Measurements from ENCODE around the gene CEP104. TPM values are rescaled to one million over a fixed set of nuclear protein-coding genes. Genes with fewer than 3 reads are reported as not detected.
"Not testable (repeated sequence)": the region's sequence is repeated elsewhere in the genome, so short reads cannot be mapped to it uniquely, and the experiment has no call there.

CEP104 gene
- total and polyA plus RNA-seq, 4 experiments from 2014 or later, result 10.3 to 64.4 (median 47.4) TPM

DNA sequence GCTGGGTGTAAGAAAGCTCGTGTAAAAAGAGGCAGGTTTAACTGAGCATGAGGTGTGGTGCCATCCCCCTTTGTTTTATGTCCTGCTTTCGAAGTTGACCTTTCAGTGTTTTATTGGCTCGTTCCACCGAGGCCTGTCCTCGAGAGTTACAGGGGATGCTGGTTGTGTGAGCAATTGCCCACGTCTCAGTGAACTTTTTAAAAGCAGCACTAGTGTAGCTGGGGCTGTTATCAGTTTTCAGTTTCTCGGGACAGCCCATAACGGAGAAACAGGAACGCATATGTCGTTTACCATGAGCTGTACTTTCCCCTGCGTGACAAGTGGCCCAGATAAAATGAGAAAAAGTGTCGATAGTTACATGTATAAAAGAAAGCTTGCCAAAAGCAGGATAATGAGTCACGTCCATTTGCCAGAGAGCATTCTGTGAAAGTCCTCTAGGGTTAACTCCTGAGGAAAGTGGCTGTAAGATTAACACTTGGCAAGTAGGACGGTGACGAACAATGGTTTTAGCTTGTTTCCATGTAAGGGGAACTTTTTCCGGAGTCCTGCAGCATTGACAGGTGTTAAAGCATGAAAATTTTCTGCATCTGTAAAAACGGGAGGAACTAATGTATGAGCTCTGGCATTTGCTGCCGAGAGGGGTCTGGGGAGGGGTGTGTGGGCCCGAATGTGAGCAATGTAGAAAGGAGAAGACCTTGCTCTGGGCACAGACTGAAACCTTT is 52.9 kb downstream of the CEP104 start:
- POLR2A ChIA-PET (ENCODE audit: partially characterized antibody), result no interaction called here
- H3K36me3 Mint-ChIP-seq, result no peaks in the 10 kb centered on the region
- H3K4me1 Mint-ChIP-seq, result peaks cover 3 to 6% (median 4%) of the 10 kb centered on the region in 4 donors
- Histone ChIP-seq H3K36me3 (ENCODE audit: insufficient read depth, low read length) (no peaks in the 10 kb centered on the region), H3K4me3 (ENCODE audit: low read length in 2 of 2) (no peak overlapping the region), H3K27ac (ENCODE audit: low read depth, low read length) (no peak overlapping the region), H3K27me3 (ENCODE audit: insufficient read depth, low read length) (no peaks in the 10 kb centered on the region), H3K9me3 (ENCODE audit: control insufficient read depth in 1 of 2, low read length in 2 of 2) (no peaks in the 10 kb centered on the region), H3K4me1 (ENCODE audit: insufficient read depth, low read length) (no peaks in the 10 kb centered on the region)
- intact Hi-C loops (cut with micrococcal nuclease), result no loop called here
- CTCF ChIA-PET (ENCODE audit: partially characterized antibody), result interaction anchor here (1.5 kb wide), 1 partner anchor 28 kb away, joined by 3 read pairs; no protein-coding TSS in a partner anchor
- H3K27ac Mint-ChIP-seq, result no peak overlapping the region
- H3K4me3 Mint-ChIP-seq, result peak overlapping the region in 1 of 8 donors; percentile 29
- peaks cover 0 to 5% (median 0%) of the 10 kb centered on the region in 8 donors for H3K9me3 Mint-ChIP-seq
- H3K27me3 Mint-ChIP-seq, result peaks cover 9 to 19% of the 10 kb centered on the region in 2 donors
- no peak for DNase-seq

DNA sequence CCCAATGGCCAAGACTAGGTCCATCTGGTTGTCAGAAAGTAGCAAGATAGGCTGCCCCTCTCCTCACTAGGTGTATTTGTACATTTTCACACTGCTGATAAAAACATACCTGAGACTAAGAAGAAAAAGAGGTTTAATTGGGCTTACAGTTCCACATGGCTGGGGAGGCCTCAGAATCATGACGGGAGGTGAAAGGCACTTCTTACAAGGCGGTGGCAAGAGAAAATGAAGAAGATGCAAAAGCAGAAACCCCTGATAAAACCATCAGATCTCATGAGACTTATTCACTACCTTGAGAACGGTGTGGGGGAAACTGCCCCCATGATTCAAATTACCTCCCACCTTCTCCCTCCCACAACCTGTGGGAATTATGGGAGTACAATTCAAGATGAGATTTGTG is 56.2 kb downstream of the CEP104 start:
- H3K36me3 Mint-ChIP-seq; POLR2A ChIA-PET (ENCODE audit: partially characterized antibody); DNase-seq; H3K27me3 ChIP-seq (ENCODE audit: insufficient read depth, low read length); H3K9me3 ChIP-seq (ENCODE audit: control insufficient read depth in 1 of 2, low read length in 2 of 2); H3K4me1 ChIP-seq (ENCODE audit: insufficient read depth, low read length); H3K9me3 Mint-ChIP-seq; intact Hi-C loops (cut with micrococcal nuclease); H3K36me3 ChIP-seq (ENCODE audit: insufficient read depth, low read length); H3K27ac ChIP-seq (ENCODE audit: low read depth, low read length); H3K4me3 Mint-ChIP-seq; H3K4me3 ChIP-seq (ENCODE audit: low read length in 2 of 2): not testable (repeated sequence)
- Mint-ChIP-seq H3K27ac (peak overlapping the region in 2 of 7 donors; percentile 54 to 59), H3K4me1 (peaks cover 12 to 17% (median 15%) of the 10 kb centered on the region in 4 donors), H3K27me3 (peaks cover 7 to 22% of the 10 kb centered on the region in 2 donors)
- CTCF ChIA-PET (ENCODE audit: partially characterized antibody), result interaction anchor here (1.0 to 1.4 kb wide), 3 partner anchors 25 to 68 kb away, joined by 3 read pairs; no protein-coding TSS in a partner anchor

DNA sequence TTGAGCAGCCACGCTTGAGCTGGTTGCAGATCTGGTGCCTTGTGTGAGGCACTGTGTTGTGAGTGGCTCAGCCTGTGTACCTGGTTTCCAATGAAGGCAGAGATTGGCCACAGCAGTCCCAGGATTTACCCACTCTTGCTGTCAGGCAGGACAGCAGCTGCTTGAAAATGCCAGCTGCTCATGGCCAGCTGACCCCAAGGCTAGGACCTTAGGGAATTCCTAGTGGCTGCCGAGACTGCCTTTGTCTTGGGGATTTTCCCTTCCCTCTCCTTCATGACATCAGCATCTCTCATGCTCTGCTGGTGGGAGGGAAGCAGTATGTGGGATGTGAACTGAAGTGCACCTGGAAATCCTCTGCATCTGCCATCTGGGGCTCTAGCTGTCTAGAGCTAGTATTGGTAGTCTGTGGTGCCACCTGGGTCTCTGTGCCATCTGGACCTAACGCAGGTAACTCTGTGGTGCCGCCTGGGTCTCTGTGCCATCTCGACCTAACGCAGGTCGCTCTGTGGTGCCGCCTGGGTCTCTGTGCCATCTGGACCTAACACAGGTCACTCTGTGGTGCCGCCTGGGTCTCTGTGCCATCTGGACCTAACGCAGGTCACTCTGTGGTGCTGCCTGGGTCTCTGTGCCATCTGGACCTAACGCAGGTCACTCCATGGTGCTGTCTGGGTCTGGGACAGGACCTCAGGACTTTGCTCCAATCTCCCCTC is 56.9 kb downstream of the CEP104 start:
- no peak overlapping the region for H3K4me3 ChIP-seq (ENCODE audit: low read length in 2 of 2)
- ChIA-PET CTCF (ENCODE audit: partially characterized antibody) (interaction anchor here (1.0 kb wide), 1 partner anchor 24 kb away, joined by 3 read pairs; no protein-coding TSS in a partner anchor), POLR2A (ENCODE audit: partially characterized antibody) (no interaction called here)
- intact Hi-C loops (cut with micrococcal nuclease), result no loop called here
- H3K9me3 ChIP-seq (ENCODE audit: control insufficient read depth in 1 of 2, low read length in 2 of 2), result no peaks in the 10 kb centered on the region
- Mint-ChIP-seq H3K4me3 (peak overlapping the region in 1 of 8 donors; percentile 25), H3K27me3 (peaks cover 7 to 18% of the 10 kb centered on the region in 2 donors), H3K4me1 (peaks cover 15 to 22% (median 19%) of the 10 kb centered on the region in 4 donors), H3K36me3 (peaks cover 0 to 8% of the 10 kb centered on the region in 2 donors), H3K27ac (peak overlapping the region in 1 of 7 donors; percentile 66), H3K9me3 (peaks cover 0 to 5% (median 0%) of the 10 kb centered on the region in 8 donors)
- H3K4me1 ChIP-seq (ENCODE audit: insufficient read depth, low read length), result peaks cover 14% of the 10 kb centered on the region
- H3K27ac ChIP-seq (ENCODE audit: low read depth, low read length), result no peak overlapping the region
- no peak for DNase-seq
- H3K27me3 ChIP-seq (ENCODE audit: insufficient read depth, low read length), result no peaks in the 10 kb centered on the region
- no peaks in the 10 kb centered on the region for H3K36me3 ChIP-seq (ENCODE audit: insufficient read depth, low read length)

DNA sequence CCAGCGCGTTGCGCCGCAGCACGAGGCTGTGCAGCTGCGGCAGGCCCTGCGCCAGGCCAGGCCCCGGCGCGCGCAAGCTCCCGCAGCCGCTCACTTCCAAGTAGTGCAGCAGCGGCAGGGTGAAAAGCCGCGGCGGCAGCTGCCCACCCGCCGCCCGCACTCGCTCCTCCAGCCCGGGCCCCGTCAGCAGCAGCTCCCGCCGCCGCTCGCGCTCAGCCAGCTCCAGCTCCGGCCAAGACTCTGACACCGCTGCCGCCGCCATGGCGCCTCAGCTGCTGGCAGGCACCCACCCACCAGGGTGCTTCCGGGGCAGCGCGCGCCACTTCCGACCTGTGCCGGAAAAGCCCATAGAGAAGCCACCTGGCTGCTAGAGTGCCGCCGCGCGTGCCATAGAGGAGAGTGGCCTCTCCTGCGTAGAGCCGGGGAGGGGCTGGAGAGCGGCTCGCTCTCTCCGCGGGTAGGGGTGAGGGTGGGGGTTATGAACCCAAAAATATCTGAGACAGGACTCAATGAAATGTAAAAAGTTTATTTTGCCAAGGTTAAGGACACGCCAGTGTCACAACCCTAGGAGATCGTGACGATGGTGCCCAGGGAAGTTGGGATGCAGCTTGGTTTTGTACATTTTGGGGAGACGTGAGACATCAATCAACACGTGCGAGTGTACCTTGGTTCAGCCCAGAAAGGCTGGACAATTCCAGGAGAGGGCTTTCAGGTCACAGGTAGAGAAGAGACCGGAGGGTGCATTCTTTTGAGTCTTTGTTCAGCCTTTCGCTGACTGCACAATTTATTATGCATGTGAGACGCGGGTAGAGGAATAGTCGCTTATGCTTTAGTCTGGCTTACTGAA is 60.6 kb downstream of the CEP104 start, which contains the start of gene LRRC47:
TSS of gene LRRC47 (minus strand) at position 284 of the 847 bp plus-strand sequence. CDS start at position 262, 22 bp downstream.
- Mint-ChIP-seq H3K27ac (peak within 1 kb of the TSS; percentile 80 to 98 (median 96)), H3K9me3 (peaks cover 0 to 5% (median 0%) of the 10 kb centered on the region in 8 donors), H3K4me1 (peaks cover 23 to 57% (median 34%) of the 10 kb centered on the region in 4 donors), H3K4me3 (peak within 1 kb of the TSS; percentile 93 to 99 (median 94)), H3K36me3 (peaks cover 0 to 20% of the 10 kb centered on the region in 2 donors), H3K27me3 (peaks cover 0 to 9% of the 10 kb centered on the region in 2 donors)
- ChIA-PET CTCF (ENCODE audit: partially characterized antibody) (interaction anchor here (1.0 to 1.5 kb wide), 2 partner anchors 9 to 11 kb away, joined by 3 to 4 read pairs; no protein-coding TSS in a partner anchor), POLR2A (ENCODE audit: partially characterized antibody) (interaction anchor here (0.7 to 2.0 kb wide), 11 partner anchors 9 to 172 kb away, joined by 3 to 18 read pairs (median 3); partner anchors contain the start of genes C1orf174, CEP104, DFFB and TPRG1L)
- peak; percentile 94 to 95 (median 94) for DNase-seq
- H3K36me3 ChIP-seq (ENCODE audit: insufficient read depth, low read length), result no peaks in the 10 kb centered on the region
- peak within 1 kb of the TSS; percentile 62 to 65 for H3K4me3 ChIP-seq (ENCODE audit: low read length in 2 of 2)
- H3K27me3 ChIP-seq (ENCODE audit: insufficient read depth, low read length), result no peaks in the 10 kb centered on the region
- peaks cover 41% of the 10 kb centered on the region for H3K4me1 ChIP-seq (ENCODE audit: insufficient read depth, low read length)
- peak within 1 kb of the TSS; percentile 59 for H3K27ac ChIP-seq (ENCODE audit: low read depth, low read length)
- H3K9me3 ChIP-seq (ENCODE audit: control insufficient read depth in 1 of 2, low read length in 2 of 2), result no peaks in the 10 kb centered on the region
- intact Hi-C loops (cut with micrococcal nuclease), result loop anchor here (1.0 kb wide), 4 partner anchors 49 to 146 kb away; partner anchors contain the start of genes C1orf174, CEP104, DFFB and WRAP73

DNA sequence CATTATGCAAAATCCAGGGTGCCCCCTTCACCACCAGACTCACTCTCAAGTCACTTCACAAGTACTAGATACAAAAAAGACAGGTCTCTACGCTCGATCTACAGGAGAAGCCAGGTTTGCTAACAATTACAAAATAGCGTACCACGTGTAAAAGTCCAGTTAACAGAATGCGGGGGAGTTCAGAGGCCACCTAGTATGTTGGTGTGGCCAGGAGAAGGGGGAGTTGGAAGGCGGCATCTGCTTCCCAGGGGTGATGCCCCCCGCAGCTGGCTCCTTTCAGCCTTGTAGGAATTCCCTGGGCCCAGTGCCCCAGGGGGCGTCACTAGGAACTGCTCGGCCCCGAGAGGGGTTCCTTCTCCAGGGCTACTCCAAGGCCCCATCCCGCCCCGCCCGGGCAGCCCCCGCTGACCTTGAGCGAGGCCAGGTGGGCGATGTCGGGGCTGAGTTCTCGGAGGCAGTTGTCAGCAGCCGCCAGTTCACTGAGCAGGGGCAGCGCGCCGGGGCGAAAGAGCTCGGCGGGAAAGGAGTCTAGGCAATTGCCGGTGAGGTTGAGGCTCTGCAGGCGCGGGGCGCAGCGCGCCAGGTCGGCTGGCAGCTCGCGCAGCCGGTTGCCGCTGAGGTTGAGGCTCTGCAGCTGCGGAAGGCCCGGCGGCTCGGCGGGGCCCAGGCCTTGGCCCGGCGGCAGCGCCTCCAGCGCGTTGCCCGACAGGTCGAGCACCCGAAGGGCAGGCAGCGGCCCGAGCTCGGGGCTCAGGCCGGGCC is 61.4 kb downstream of the CEP104 start:
- Mint-ChIP-seq H3K27ac (peak overlapping the region; percentile 25 to 81 (median 59)), H3K4me1 (peaks cover 20 to 55% (median 30%) of the 10 kb centered on the region in 4 donors), H3K4me3 (peak overlapping the region; percentile 80 to 91 (median 88)), H3K36me3 (peaks cover 0 to 20% of the 10 kb centered on the region in 2 donors), H3K9me3 (peaks cover 0 to 5% (median 0%) of the 10 kb centered on the region in 8 donors), H3K27me3 (peaks cover 0 to 6% of the 10 kb centered on the region in 2 donors)
- Histone ChIP-seq H3K27me3 (ENCODE audit: insufficient read depth, low read length) (no peaks in the 10 kb centered on the region), H3K9me3 (ENCODE audit: control insufficient read depth in 1 of 2, low read length in 2 of 2) (no peaks in the 10 kb centered on the region), H3K27ac (ENCODE audit: low read depth, low read length) (peak overlapping the region; percentile 59), H3K4me3 (ENCODE audit: low read length in 2 of 2) (peak overlapping the region; percentile 2 to 65), H3K36me3 (ENCODE audit: insufficient read depth, low read length) (no peaks in the 10 kb centered on the region), H3K4me1 (ENCODE audit: insufficient read depth, low read length) (peaks cover 41% of the 10 kb centered on the region)
- intact Hi-C loops (cut with micrococcal nuclease), result loop anchor here (1.0 kb wide), 4 partner anchors 48 to 145 kb away; partner anchors contain the start of genes C1orf174, CEP104, DFFB and WRAP73
- DNase-seq, result peak in 1 of 5 donors; percentile 14
- ChIA-PET CTCF (ENCODE audit: partially characterized antibody) (interaction anchor here (1.0 kb wide), 1 partner anchor 8 kb away, joined by 3 read pairs; no protein-coding TSS in a partner anchor), POLR2A (ENCODE audit: partially characterized antibody) (interaction anchor here (0.7 to 2.0 kb wide), 9 partner anchors 8 to 171 kb away, joined by 3 to 18 read pairs (median 4); partner anchors contain the start of genes C1orf174, CEP104, DFFB and TPRG1L)

DNA sequence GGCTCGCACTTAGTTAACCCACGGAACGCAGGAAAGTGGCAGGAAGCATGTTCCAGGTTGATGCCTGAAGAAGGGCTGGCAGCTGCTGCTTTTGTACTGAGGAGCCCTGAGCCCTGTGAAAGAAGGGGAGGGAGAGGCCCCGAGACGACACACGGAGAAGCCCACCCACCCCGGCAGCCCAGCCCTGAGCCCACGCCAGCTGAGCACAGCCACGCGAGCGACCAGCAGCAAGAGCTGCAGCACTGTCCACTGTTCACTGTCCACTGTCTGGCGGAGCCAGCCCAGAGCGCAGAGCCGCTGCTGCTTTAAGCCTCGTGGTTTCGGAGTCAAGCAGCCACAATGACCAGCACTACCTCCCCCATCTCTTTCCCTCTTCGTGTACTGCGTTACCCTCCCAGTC is 66.1 kb downstream of the CEP104 start:
- H3K27ac Mint-ChIP-seq, result no peak overlapping the region
- H3K27me3 ChIP-seq (ENCODE audit: insufficient read depth, low read length), result no peaks in the 10 kb centered on the region
- H3K4me3 Mint-ChIP-seq, result no peak overlapping the region
- ChIA-PET POLR2A (ENCODE audit: partially characterized antibody) (no interaction called here), CTCF (ENCODE audit: partially characterized antibody) (no interaction called here)
- peaks cover 3 to 30% of the 10 kb centered on the region in 2 donors for H3K36me3 Mint-ChIP-seq
- H3K4me1 ChIP-seq (ENCODE audit: insufficient read depth, low read length), result peaks cover 55% of the 10 kb centered on the region
- H3K27me3 Mint-ChIP-seq, result no peaks in the 10 kb centered on the region
- H3K4me3 ChIP-seq (ENCODE audit: low read length in 2 of 2), result no peak overlapping the region
- peaks cover 0 to 2% (median 0%) of the 10 kb centered on the region in 8 donors for H3K9me3 Mint-ChIP-seq
- DNase-seq, result no peak
- H3K36me3 ChIP-seq (ENCODE audit: insufficient read depth, low read length), result peaks cover 13% of the 10 kb centered on the region
- intact Hi-C loops (cut with micrococcal nuclease), result no loop called here
- H3K27ac ChIP-seq (ENCODE audit: low read depth, low read length), result no peak overlapping the region
- H3K4me1 Mint-ChIP-seq, result peaks cover 20 to 73% (median 36%) of the 10 kb centered on the region in 4 donors
- H3K9me3 ChIP-seq (ENCODE audit: control insufficient read depth in 1 of 2, low read length in 2 of 2), result no peaks in the 10 kb centered on the region
